ENCODE measurements around the gene DNAJC1.
"Not testable (repeated sequence)": the region's sequence is repeated elsewhere in the genome, so short reads cannot be mapped to it uniquely, and the experiment has no call there.

DNAJC1 gene

GRCh38 chr10:21823617-21824016, 179.9 kb downstream of the DNAJC1 start:
- Histone ChIP-seq H4K91ac (ENCODE audit: low read depth, low read length, poor library complexity) (no peak overlapping the region), H3K4me1 (ENCODE audit: control insufficient read depth in 2 of 2, insufficient read depth in 1 of 2, low read depth in 1 of 2, low read length in 2 of 2) (no peaks in the 10 kb centered on the region), H3K4me2 (ENCODE audit: insufficient read depth, low read length, poor library complexity, severe bottlenecking) (no peak overlapping the region), H2BK12ac (ENCODE audit: low read length) (no peak overlapping the region), H2AFZ (ENCODE audit: low read length) (no peak overlapping the region), H4K8ac (ENCODE audit: low read depth, low read length) (no peak overlapping the region), H2AK5ac (ENCODE audit: low read depth, low read length) (no peak overlapping the region), H2BK5ac (ENCODE audit: low read length) (no peak overlapping the region), H3K27me3 (ENCODE audit: control insufficient read depth in 3 of 3, insufficient read depth in 3 of 3, low read depth in 1 of 3, low read length in 3 of 3) (no peaks in the 10 kb centered on the region), H3K4me3 (ENCODE audit: low read length in 2 of 2) (no peak overlapping the region), H3K4ac (ENCODE audit: low read length) (no peak overlapping the region), H3K9me3 (replicated peaks in 1 of 2; ENCODE audit: control insufficient read depth in 2 of 2, insufficient read depth in 1 of 2, low read depth in 1 of 2, low read length in 2 of 2) (peaks cover 5 to 41% of the 10 kb centered on the region in 2 donors), H3K23ac (ENCODE audit: low read depth, low read length, poor library complexity) (no peak overlapping the region), H3K79me1 (ENCODE audit: low read depth, low read length) (no peaks in the 10 kb centered on the region), H2BK15ac (ENCODE audit: low read length) (no peak overlapping the region), H3K36me3 (replicated peaks in 1 of 2; ENCODE audit: control insufficient read depth in 2 of 2, insufficient read depth in 2 of 2, low read length in 2 of 2) (no peaks in the 10 kb centered on the region), H3K14ac (ENCODE audit: low read length) (no peak overlapping the region), H3K9ac (ENCODE audit: low read depth, low read length, poor library complexity) (no peak overlapping the region), H3K27ac (replicated peaks; ENCODE audit: low read length) (no peak overlapping the region), H2BK120ac (ENCODE audit: low read depth, low read length) (no peak overlapping the region), H3K18ac (ENCODE audit: low read length) (no peak overlapping the region)
- no peak for DNase-seq (ENCODE audit: low spot score)
- no CpG with 5 or more reads among the region's 2 CpGs for WGBS, 2 donors (ENCODE audit: extremely low coverage in 2 of 2, insufficient read length in 2 of 2, insufficient replicate concordance in 1 of 2)

GRCh38 chr10:21822273-21822672, 181.3 kb downstream of the DNAJC1 start:
- H3K14ac ChIP-seq (ENCODE audit: low read length); H3K27ac ChIP-seq (replicated peaks; ENCODE audit: low read length); H3K4ac ChIP-seq (ENCODE audit: low read length); H2BK15ac ChIP-seq (ENCODE audit: low read length); DNase-seq (ENCODE audit: low spot score); H3K36me3 ChIP-seq (replicated peaks in 1 of 2; ENCODE audit: control insufficient read depth in 2 of 2, insufficient read depth in 2 of 2, low read length in 2 of 2); H3K18ac ChIP-seq (ENCODE audit: low read length); H3K79me1 ChIP-seq (ENCODE audit: low read depth, low read length); H2BK120ac ChIP-seq (ENCODE audit: low read depth, low read length); H2AFZ ChIP-seq (ENCODE audit: low read length); H3K27me3 ChIP-seq (ENCODE audit: control insufficient read depth in 3 of 3, insufficient read depth in 3 of 3, low read depth in 1 of 3, low read length in 3 of 3); H2BK12ac ChIP-seq (ENCODE audit: low read length); H3K4me2 ChIP-seq (ENCODE audit: insufficient read depth, low read length, poor library complexity, severe bottlenecking); H3K23ac ChIP-seq (ENCODE audit: low read depth, low read length, poor library complexity); H3K4me3 ChIP-seq (ENCODE audit: low read length in 2 of 2); H2AK5ac ChIP-seq (ENCODE audit: low read depth, low read length); H2BK5ac ChIP-seq (ENCODE audit: low read length); H3K4me1 ChIP-seq (ENCODE audit: control insufficient read depth in 2 of 2, insufficient read depth in 1 of 2, low read depth in 1 of 2, low read length in 2 of 2); H4K8ac ChIP-seq (ENCODE audit: low read depth, low read length); H3K9ac ChIP-seq (ENCODE audit: low read depth, low read length, poor library complexity); H4K91ac ChIP-seq (ENCODE audit: low read depth, low read length, poor library complexity): not testable (repeated sequence)
- no CpG with 5 or more reads among the region's 6 CpGs for WGBS, 2 donors (ENCODE audit: extremely low coverage in 2 of 2, insufficient read length in 2 of 2, insufficient replicate concordance in 1 of 2)
- peaks cover 3 to 32% of the 10 kb centered on the region in 2 donors for H3K9me3 ChIP-seq (replicated peaks in 1 of 2; ENCODE audit: control insufficient read depth in 2 of 2, insufficient read depth in 1 of 2, low read depth in 1 of 2, low read length in 2 of 2)

- H2BK5ac ChIP-seq (ENCODE audit: low read length), result no peak overlapping the region
- no peak overlapping the region for H3K4me3 ChIP-seq (ENCODE audit: low read length in 2 of 2)
- no peak overlapping the region for H3K4ac ChIP-seq (ENCODE audit: low read length)
- no peaks in the 10 kb centered on the region for H3K79me1 ChIP-seq (ENCODE audit: low read depth, low read length)
- H4K8ac ChIP-seq (ENCODE audit: low read depth, low read length), result no peak overlapping the region
- no peaks in the 10 kb centered on the region for H3K36me3 ChIP-seq (replicated peaks in 1 of 2; ENCODE audit: control insufficient read depth in 2 of 2, insufficient read depth in 2 of 2, low read length in 2 of 2)
- no peak overlapping the region for H4K91ac ChIP-seq (ENCODE audit: low read depth, low read length, poor library complexity)
- H3K27me3 ChIP-seq (ENCODE audit: control insufficient read depth in 3 of 3, insufficient read depth in 3 of 3, low read depth in 1 of 3, low read length in 3 of 3), result no peaks in the 10 kb centered on the region
- no peak overlapping the region for H2BK12ac ChIP-seq (ENCODE audit: low read length)
- no peak overlapping the region for H2BK120ac ChIP-seq (ENCODE audit: low read depth, low read length)
- no peak overlapping the region for H3K27ac ChIP-seq (replicated peaks; ENCODE audit: low read length)
- no peak overlapping the region for H3K4me2 ChIP-seq (ENCODE audit: insufficient read depth, low read length, poor library complexity, severe bottlenecking)
- no peak overlapping the region for H2AFZ ChIP-seq (ENCODE audit: low read length)
- H2AK5ac ChIP-seq (ENCODE audit: low read depth, low read length), result no peak overlapping the region
- no peak overlapping the region for H2BK15ac ChIP-seq (ENCODE audit: low read length)
- no peak overlapping the region for H3K9ac ChIP-seq (ENCODE audit: low read depth, low read length, poor library complexity)
- H3K9me3 ChIP-seq (replicated peaks in 1 of 2; ENCODE audit: control insufficient read depth in 2 of 2, insufficient read depth in 1 of 2, low read depth in 1 of 2, low read length in 2 of 2), result peaks cover 2 to 23% of the 10 kb centered on the region in 2 donors
- no peaks in the 10 kb centered on the region for H3K4me1 ChIP-seq (ENCODE audit: control insufficient read depth in 2 of 2, insufficient read depth in 1 of 2, low read depth in 1 of 2, low read length in 2 of 2)
- no peak overlapping the region for H3K14ac ChIP-seq (ENCODE audit: low read length)
- DNase-seq (ENCODE audit: low spot score), result no peak
- H3K23ac ChIP-seq (ENCODE audit: low read depth, low read length, poor library complexity), result no peak overlapping the region
- WGBS, 2 donors (ENCODE audit: extremely low coverage in 2 of 2, insufficient read length in 2 of 2, insufficient replicate concordance in 1 of 2), result no CpG with 5 or more reads among the region's 1 CpG
- no peak overlapping the region for H3K18ac ChIP-seq (ENCODE audit: low read length)
Observed at GRCh38 chr10:21820952-21821351, 182.6 kb downstream of the DNAJC1 start.

GRCh38 chr10:21818416-21818815, 185.1 kb downstream of the DNAJC1 start:
- not testable (repeated sequence) for H2AK5ac ChIP-seq (ENCODE audit: low read depth, low read length)

More at GRCh38 chr10:21818416-21818815, 185.1 kb downstream of the DNAJC1 start:
- not testable (repeated sequence) for DNase-seq (ENCODE audit: low spot score); H3K14ac ChIP-seq (ENCODE audit: low read length); H3K9ac ChIP-seq (ENCODE audit: low read depth, low read length, poor library complexity); H3K27me3 ChIP-seq (ENCODE audit: control insufficient read depth in 3 of 3, insufficient read depth in 3 of 3, low read depth in 1 of 3, low read length in 3 of 3); H2BK15ac ChIP-seq (ENCODE audit: low read length); H2BK120ac ChIP-seq (ENCODE audit: low read depth, low read length); H4K91ac ChIP-seq (ENCODE audit: low read depth, low read length, poor library complexity); H3K36me3 ChIP-seq (replicated peaks in 1 of 2; ENCODE audit: control insufficient read depth in 2 of 2, insufficient read depth in 2 of 2, low read length in 2 of 2); H3K23ac ChIP-seq (ENCODE audit: low read depth, low read length, poor library complexity); H2BK12ac ChIP-seq (ENCODE audit: low read length); H3K4me2 ChIP-seq (ENCODE audit: insufficient read depth, low read length, poor library complexity, severe bottlenecking); H3K4me1 ChIP-seq (ENCODE audit: control insufficient read depth in 2 of 2, insufficient read depth in 1 of 2, low read depth in 1 of 2, low read length in 2 of 2); H2BK5ac ChIP-seq (ENCODE audit: low read length); H3K79me1 ChIP-seq (ENCODE audit: low read depth, low read length); H2AFZ ChIP-seq (ENCODE audit: low read length); H4K8ac ChIP-seq (ENCODE audit: low read depth, low read length); H3K27ac ChIP-seq (replicated peaks; ENCODE audit: low read length); H3K4me3 ChIP-seq (ENCODE audit: low read length in 2 of 2); H3K4ac ChIP-seq (ENCODE audit: low read length); H3K18ac ChIP-seq (ENCODE audit: low read length)
- peaks cover 2 to 10% of the 10 kb centered on the region in 2 donors for H3K9me3 ChIP-seq (replicated peaks in 1 of 2; ENCODE audit: control insufficient read depth in 2 of 2, insufficient read depth in 1 of 2, low read depth in 1 of 2, low read length in 2 of 2)
- no CpG with 5 or more reads among the region's 7 CpGs for WGBS, 2 donors (ENCODE audit: extremely low coverage in 2 of 2, insufficient read length in 2 of 2, insufficient replicate concordance in 1 of 2)
